GM12865 (cell line): ENCODE measurements around the gene TSPAN13.

ENCODE experiments used
- DNase-seq: peaks from one replicate; pipeline ENCODE4 v3.0.0; 2010; ENCODE audit warnings: low read depth
- H3K4me3 ChIP-seq: 2 replicates; pipeline ENCODE4 v1.5.1; 2011; ENCODE audit warnings: mild to moderate bottlenecking, low read depth, low read length, control low read depth
- CTCF ChIP-seq: IDR thresholded peaks from 2 replicates; pipeline ENCODE4 v1.5.1; 2011; ENCODE audit warnings: low read length, control low read depth, low read depth, inconsistent platforms; ENCODE audit not compliant: insufficient read depth; ENCODE audit errors: missing control alignments

Gene TSPAN13

GRCh38 chr7:16791905-16792698, 38.5 kb downstream of the TSPAN13 start:
- no peak overlapping the region for H3K4me3 ChIP-seq
- no peak for TF ChIP-seq CTCF
- DNase-seq, result no peak

- TF ChIP-seq CTCF, result no peak
- DNase-seq, result no peak
- H3K4me3 ChIP-seq, result no peak overlapping the region
Observed at GRCh38 chr7:16794986-16795385, 41.4 kb downstream of the TSPAN13 start.

- no peak for TF ChIP-seq CTCF
- no peak for DNase-seq
- H3K4me3 ChIP-seq, result no peak overlapping the region
Observed at GRCh38 chr7:16795624-16796023, 42.1 kb downstream of the TSPAN13 start.

- peak; percentile 24 for DNase-seq
- no peak overlapping the region for H3K4me3 ChIP-seq
- peak; percentile 46 for TF ChIP-seq CTCF
Observed at GRCh38 chr7:16801111-16801542, 47.6 kb downstream of the TSPAN13 start.

- no peak overlapping the region for H3K4me3 ChIP-seq
- DNase-seq, result no peak
- TF ChIP-seq CTCF, result no peak
Observed at GRCh38 chr7:16801579-16801978, 48.0 kb downstream of the TSPAN13 start.

GRCh38 chr7:16803125-16803524, 49.6 kb downstream of the TSPAN13 start:
- no peak overlapping the region for H3K4me3 ChIP-seq
- no peak for TF ChIP-seq CTCF

More at GRCh38 chr7:16803125-16803524, 49.6 kb downstream of the TSPAN13 start:
- no peak for DNase-seq
